Measurements from ENCODE around the gene ARMC2. TPM values are rescaled to one million over a fixed set of nuclear protein-coding genes. Genes with fewer than 3 reads are reported as not detected.

ARMC2 gene
- polyA plus RNA-seq, 3 donors, result 1.7 to 7.4 (median 3.5) TPM

- Mint-ChIP-seq H3K27ac (no peak overlapping the region), H3K9me3 (no peaks in the 10 kb centered on the region), H3K4me1 (no peaks in the 10 kb centered on the region), H3K36me3 (peaks cover 56 to 57% of the 10 kb centered on the region in 2 donors), H3K4me3 (no peak overlapping the region), H3K27me3 (ENCODE audit: low read depth in 3 of 3) (peaks cover 0 to 3% (median 0%) of the 10 kb centered on the region in 3 donors)
- Histone ChIP-seq H4K20me1 (ENCODE audit: insufficient read depth, low read length) (no peaks in the 10 kb centered on the region), H3K9me3 (replicated peaks in 1 of 2; ENCODE audit: control insufficient read depth in 1 of 2, insufficient read depth in 1 of 2, low read length in 2 of 2) (no peaks in the 10 kb centered on the region), H3K4me2 (replicated peaks; ENCODE audit: extremely low read depth, low read length, poor library complexity, severe bottlenecking) (no peak overlapping the region), H3K4me3 (replicated peaks in 1 of 3; ENCODE audit: low read depth in 2 of 3, low read length in 3 of 3) (no peak overlapping the region), H3K79me2 (ENCODE audit: insufficient read depth, low read length) (no peaks in the 10 kb centered on the region), H3K4me1 (ENCODE audit: control insufficient read depth in 1 of 2, insufficient read depth in 2 of 2, low read length in 2 of 2) (no peaks in the 10 kb centered on the region), H3K36me3 (replicated peaks in 1 of 2; ENCODE audit: control insufficient read depth in 1 of 2, insufficient read depth in 2 of 2, low read length in 2 of 2) (peaks cover 15 to 80% of the 10 kb centered on the region in 2 donors), H3K27ac (ENCODE audit: low read depth in 1 of 2, low read length in 2 of 2) (no peak overlapping the region), H3K9ac (ENCODE audit: insufficient read depth, low read length, poor library complexity, severe bottlenecking) (no peak overlapping the region), H3K27me3 (ENCODE audit: control insufficient read depth in 2 of 2, insufficient read depth in 2 of 2, low read length in 2 of 2) (no peaks in the 10 kb centered on the region), H2AFZ (ENCODE audit: insufficient read depth, low read depth, low read length, poor library complexity, severe bottlenecking) (no peak overlapping the region)
- DNase-seq, result no peak
- intact Hi-C loops (cut with micrococcal nuclease), result no loop called here
- 95% methylated on average over 3 of the region's 3 CpGs for WGBS (ENCODE audit: insufficient coverage)
- TF ChIP-seq CTCF (IDR thresholded peaks at IDR 0.05), result no peak
Measured at GRCh38 chr6:108989700-108990099, 141.5 kb downstream of the ARMC2 start.

- TF ChIP-seq CTCF (IDR thresholded peaks at IDR 0.05), result no peak
- Histone ChIP-seq H3K27me3 (ENCODE audit: control insufficient read depth in 2 of 2, insufficient read depth in 2 of 2, low read length in 2 of 2) (no peaks in the 10 kb centered on the region), H3K79me2 (ENCODE audit: insufficient read depth, low read length) (no peaks in the 10 kb centered on the region), H3K4me2 (replicated peaks; ENCODE audit: extremely low read depth, low read length, poor library complexity, severe bottlenecking) (no peak overlapping the region), H3K27ac (ENCODE audit: low read depth in 1 of 2, low read length in 2 of 2) (no peak overlapping the region), H3K4me1 (ENCODE audit: control insufficient read depth in 1 of 2, insufficient read depth in 2 of 2, low read length in 2 of 2) (no peaks in the 10 kb centered on the region), H2AFZ (ENCODE audit: insufficient read depth, low read depth, low read length, poor library complexity, severe bottlenecking) (no peak overlapping the region), H4K20me1 (ENCODE audit: insufficient read depth, low read length) (no peaks in the 10 kb centered on the region), H3K9me3 (replicated peaks in 1 of 2; ENCODE audit: control insufficient read depth in 1 of 2, insufficient read depth in 1 of 2, low read length in 2 of 2) (no peaks in the 10 kb centered on the region), H3K36me3 (replicated peaks in 1 of 2; ENCODE audit: control insufficient read depth in 1 of 2, insufficient read depth in 2 of 2, low read length in 2 of 2) (peaks cover 8 to 78% of the 10 kb centered on the region in 2 donors), H3K4me3 (replicated peaks in 1 of 3; ENCODE audit: low read depth in 2 of 3, low read length in 3 of 3) (no peak overlapping the region), H3K9ac (ENCODE audit: insufficient read depth, low read length, poor library complexity, severe bottlenecking) (no peak overlapping the region)
- no peaks in the 10 kb centered on the region for H3K4me1 Mint-ChIP-seq
- no peak for DNase-seq
- WGBS (ENCODE audit: insufficient coverage), result no CpG with 5 or more reads among the region's 3 CpGs
- H3K4me3 Mint-ChIP-seq, result no peak overlapping the region
- no peaks in the 10 kb centered on the region for H3K9me3 Mint-ChIP-seq
- intact Hi-C loops (cut with micrococcal nuclease), result no loop called here
- peaks cover 0 to 3% (median 0%) of the 10 kb centered on the region in 3 donors for H3K27me3 Mint-ChIP-seq (ENCODE audit: low read depth in 3 of 3)
- no peak overlapping the region for H3K27ac Mint-ChIP-seq
- H3K36me3 Mint-ChIP-seq, result peaks cover 46 to 58% of the 10 kb centered on the region in 2 donors
Measured at GRCh38 chr6:108993876-108994275, 145.7 kb downstream of the ARMC2 start.

Data from CD14-positive monocyte (primary cell).